Measurements from ENCODE around the gene NAT10. TPM values are rescaled to one million over a fixed set of nuclear protein-coding genes. Genes with fewer than 3 reads are reported as not detected.

The NAT10 gene
- total and polyA plus RNA-seq, 2 experiments from 2014 or later: 44.1 to 58.8 TPM

DNA sequence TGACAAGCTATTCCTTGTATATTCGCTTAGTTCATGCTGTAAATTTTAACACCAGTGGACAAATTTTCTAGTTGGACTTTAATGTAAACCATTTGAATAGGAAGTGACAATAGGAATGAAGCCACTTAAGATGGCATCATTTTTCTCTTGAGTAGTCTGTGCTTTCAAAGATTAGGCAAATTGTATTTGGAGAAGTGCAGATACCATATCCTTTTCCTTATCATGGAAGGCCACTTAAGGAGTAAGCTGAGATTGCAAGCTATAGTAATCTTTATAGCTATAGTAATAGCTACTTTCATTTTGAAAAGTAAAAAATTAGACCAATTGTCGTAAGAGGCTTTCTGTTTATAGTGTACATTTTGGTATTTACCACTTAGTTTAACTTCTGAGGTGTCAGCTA is 41.1 kb upstream of the NAT10 start:
- H3K4me3 ChIP-seq: no peak overlapping the region
- peaks cover 21% of the 10 kb centered on the region for H3K4me1 Mint-ChIP-seq
- H3K9me3 Mint-ChIP-seq: no peaks in the 10 kb centered on the region
- ATAC-seq: no peak
- no peak overlapping the region for H3K27ac Mint-ChIP-seq
- no peak overlapping the region for H3K4me3 Mint-ChIP-seq
- peaks cover 6% of the 10 kb centered on the region for H3K36me3 ChIP-seq (ENCODE audit: insufficient read depth)
- peaks cover 94% of the 10 kb centered on the region for H4K20me1 ChIP-seq (replicated peaks; ENCODE audit: insufficient read depth)
- H2AFZ ChIP-seq: no peak overlapping the region
- H3K9me2 ChIP-seq (ENCODE audit: insufficient read depth): no peaks in the 10 kb centered on the region
- TF ChIP-seq, protein P1, sequence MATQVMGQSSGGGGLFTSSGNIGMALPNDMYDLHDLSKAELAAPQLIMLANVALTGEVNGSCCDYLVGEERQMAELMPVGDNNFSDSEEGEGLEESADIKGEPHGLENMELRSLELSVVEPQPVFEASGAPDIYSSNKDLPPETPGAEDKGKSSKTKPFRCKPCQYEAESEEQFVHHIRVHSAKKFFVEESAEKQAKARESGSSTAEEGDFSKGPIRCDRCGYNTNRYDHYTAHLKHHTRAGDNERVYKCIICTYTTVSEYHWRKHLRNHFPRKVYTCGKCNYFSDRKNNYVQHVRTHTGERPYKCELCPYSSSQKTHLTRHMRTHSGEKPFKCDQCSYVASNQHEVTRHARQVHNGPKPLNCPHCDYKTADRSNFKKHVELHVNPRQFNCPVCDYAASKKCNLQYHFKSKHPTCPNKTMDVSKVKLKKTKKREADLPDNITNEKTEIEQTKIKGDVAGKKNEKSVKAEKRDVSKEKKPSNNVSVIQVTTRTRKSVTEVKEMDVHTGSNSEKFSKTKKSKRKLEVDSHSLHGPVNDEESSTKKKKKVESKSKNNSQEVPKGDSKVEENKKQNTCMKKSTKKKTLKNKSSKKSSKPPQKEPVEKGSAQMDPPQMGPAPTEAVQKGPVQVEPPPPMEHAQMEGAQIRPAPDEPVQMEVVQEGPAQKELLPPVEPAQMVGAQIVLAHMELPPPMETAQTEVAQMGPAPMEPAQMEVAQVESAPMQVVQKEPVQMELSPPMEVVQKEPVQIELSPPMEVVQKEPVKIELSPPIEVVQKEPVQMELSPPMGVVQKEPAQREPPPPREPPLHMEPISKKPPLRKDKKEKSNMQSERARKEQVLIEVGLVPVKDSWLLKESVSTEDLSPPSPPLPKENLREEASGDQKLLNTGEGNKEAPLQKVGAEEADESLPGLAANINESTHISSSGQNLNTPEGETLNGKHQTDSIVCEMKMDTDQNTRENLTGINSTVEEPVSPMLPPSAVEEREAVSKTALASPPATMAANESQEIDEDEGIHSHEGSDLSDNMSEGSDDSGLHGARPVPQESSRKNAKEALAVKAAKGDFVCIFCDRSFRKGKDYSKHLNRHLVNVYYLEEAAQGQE (IDR thresholded peaks at IDR 0.05; ENCODE audit: unreplicated experiment): no peak
- TF ChIP-seq ETS1 (IDR thresholded peaks at IDR 0.05) (no peak), ZNF331 (CRISPR knock-in tag; IDR thresholded peaks at IDR 0.05; ENCODE audit: low read depth) (no peak), NANOG (IDR thresholded peaks at IDR 0.05; ENCODE audit: borderline replicate concordance) (no peak), STAT1 (IDR thresholded peaks at IDR 0.05; ENCODE audit: unreplicated experiment) (no peak), CREB1 (CRISPR knock-in tag; IDR thresholded peaks at IDR 0.05; ENCODE audit: low read depth) (no peak), ZNF462 (CRISPR knock-in tag; IDR thresholded peaks at IDR 0.05) (no peak), CTCF (conservative IDR thresholded peaks at IDR 0.05; ENCODE audit: low read depth in 2 of 2) (no peak)
- H3K79me2 ChIP-seq (replicated peaks; ENCODE audit: insufficient read depth): peaks cover 100% of the 10 kb centered on the region
- no peak overlapping the region for H3K4me2 ChIP-seq
- H3K27ac ChIP-seq (ENCODE audit: low read depth): no peak overlapping the region
- H3K36me3 Mint-ChIP-seq (ENCODE audit: low read depth): peaks cover 60% of the 10 kb centered on the region
- H3K4me1 ChIP-seq (ENCODE audit: insufficient read depth): no peaks in the 10 kb centered on the region
- H3K27me3 Mint-ChIP-seq (ENCODE audit: insufficient read depth, low read depth, poor library complexity): no peaks in the 10 kb centered on the region
- H3K27me3 ChIP-seq (ENCODE audit: insufficient read depth): no peaks in the 10 kb centered on the region
- no peaks in the 10 kb centered on the region for H3F3A ChIP-seq (replicated peaks; ENCODE audit: low read depth)
- DNase-seq (ENCODE audit: low spot score): no peak
